ENCODE results near the gene ASB16. TPM values are rescaled to one million over a fixed set of nuclear protein-coding genes. Genes with fewer than 3 reads are reported as not detected.
A peak's percentile ranks its signal among the peaks of the same experiment; 100 is the strongest.

ASB16 gene
- total and polyA plus RNA-seq, 9 of the 15 experiments (the other 6 are each of a cell fraction or from before 2014, with no cell fraction given) = 0.03 to 0.07 TPM; not detected in 7

- TF ChIP-seq AFF1 (IDR thresholded peaks at IDR 0.05; ENCODE audit: low read depth in 1 of 2, partially characterized antibody in 2 of 2) (peak in 1 of 2 experiments; percentile 41), NR2C1 (IDR thresholded peaks at IDR 0.05) (no peak), NR2C1 (tag; IDR thresholded peaks at IDR 0.05) (no peak), PTTG1 (tag; IDR thresholded peaks at IDR 0.05; ENCODE audit: low read depth) (no peak), NUFIP1 (IDR thresholded peaks at IDR 0.05; ENCODE audit: partially characterized antibody) (no peak), NCOA6 (IDR thresholded peaks at IDR 0.05) (no peak), MBD2 (IDR thresholded peaks at IDR 0.05; ENCODE audit: borderline replicate concordance, low read depth) (no peak), PURB (CRISPR knock-in tag; IDR thresholded peaks at IDR 0.05; ENCODE audit: low read depth) (no peak), ETV6 (IDR thresholded peaks at IDR 0.05; ENCODE audit: borderline replicate concordance in 1 of 2, low read depth in 2 of 2, low read length in 1 of 2) (no peak), ETV6 (CRISPR knock-in tag; IDR thresholded peaks at IDR 0.05; ENCODE audit: borderline replicate concordance) (no peak), E4F1 (CRISPR knock-in tag; IDR thresholded peaks at IDR 0.05; ENCODE audit: borderline replicate concordance) (no peak), HNRNPUL1 (IDR thresholded peaks at IDR 0.05; ENCODE audit: low read length) (no peak), MCM2 (IDR thresholded peaks at IDR 0.05; ENCODE audit: low read depth) (no peak), GMEB1 (CRISPR knock-in tag; IDR thresholded peaks at IDR 0.05) (no peak), TAL1 (IDR thresholded peaks at IDR 0.05) (no peak), PHF8 (IDR thresholded peaks at IDR 0.05; ENCODE audit: borderline replicate concordance, low read length) (peak; percentile 54; the same call in 1 of the 2 replicates), HOXB6 (CRISPR knock-in tag; IDR thresholded peaks at IDR 0.05; ENCODE audit: borderline replicate concordance) (no peak), C11orf30 (IDR thresholded peaks at IDR 0.05; ENCODE audit: low read depth) (no peak), MTA3 (IDR thresholded peaks at IDR 0.05; ENCODE audit: borderline replicate concordance) (0 out of 2 replicates have a peak, but pooled peaks have one; percentile 45), HDAC2 (IDR thresholded peaks at IDR 0.05) (no peak), ZNF589 (CRISPR knock-in tag; IDR thresholded peaks at IDR 0.05; ENCODE audit: low read depth) (no peak)
These were observed 49.9 kb downstream of the ASB16 start (continued) for GRCh38 chr17:44220213-44221083.
